K562 (cell line): ENCODE measurements around the gene NOTO. TPM values are rescaled to one million over a fixed set of nuclear protein-coding genes. Genes with fewer than 3 reads are reported as not detected.

Experiments
- ATAC-seq: fragments of 200-7000 bp; cut with Tn5 transposase; 3 replicates; pipeline ENCODE4 v1.9.1; 2020; ENCODE audit warnings: moderate library complexity
- BruUV-seq: library from RNA; stranded (reverse); fragments of 400-500 nt; replicated peaks from 2 replicates; lab custom pipeline; 2021; lab: Mats Ljungman, UMichigan
- CTCF ChIA-PET: fragments of 300-600 bp; formaldehyde crosslinking; extraction: SDS; loops from one replicate; lab custom pipeline; 2021; ENCODE audit warnings: low intra/inter-chr PET ratio; lab: Yijun Ruan, JAX
- POLR2A ChIA-PET: fragments of 300-600, 350-650 bp; sonication (Branson Sonifier 250); formaldehyde crosslinking; extraction: SDS; loops from one replicate; lab custom pipeline; 2021; ENCODE audit warnings: antibody characterized with exemption, inconsistent platforms; lab: Yijun Ruan, JAX
- DNase-seq, 4 experiments: peaks; one replicate each; pipeline versions ENCODE4 v3.0.0 to v3.0.0-alpha.2; 2011 to 2018; ENCODE audit warnings: low spot score in 3 of 4, mixed read lengths in 3 of 4; ENCODE audit errors: extremely low read depth in 1 of 4
- FAIRE-seq: peaks from 2 replicates; lab custom pipeline; 2011; peaks lifted over from hg19 to GRCh38; lab: Jason Lieb, UNC
- H2AFZ ChIP-seq: 2 replicates; pipeline ENCODE4 v1.6.0; 2011; ENCODE audit warnings: low read depth, low read length, control low read depth, inconsistent platforms
- H3K27ac ChIP-seq: fragments of 200-600 bp; 3 replicates; pipeline ENCODE4 v1.8.0; 2011; ENCODE audit warnings: low read depth, mild to moderate bottlenecking, control low read depth, inconsistent platforms, low read length, moderate library complexity, mixed read lengths; ENCODE audit errors: extremely low read depth
- H3K27me3 ChIP-seq, 2 experiments: fragments of 300-600 bp in 1 of 2; 2 replicates in 1 of 2; 3 replicates in 1 of 2; pipeline versions ENCODE4 v1.6.0 to v1.8.0; 2011; ENCODE audit warnings: inconsistent platforms in 2 of 2, low read length in 2 of 2, mild to moderate bottlenecking in 1 of 2, mixed read lengths in 1 of 2, moderate library complexity in 1 of 2; ENCODE audit not compliant: control insufficient read depth in 2 of 2, insufficient read depth in 2 of 2
- H3K36me3 ChIP-seq: fragments of 300-600 bp; 3 replicates; pipeline ENCODE4 v1.8.0; 2011; ENCODE audit warnings: mild to moderate bottlenecking, low read length, inconsistent platforms; ENCODE audit not compliant: control insufficient read depth, insufficient read depth
- H3K4me1 ChIP-seq, 2 experiments: fragments of 200-600 bp in 1 of 2; replicated peaks in 1 of 2; 2 replicates in 1 of 2; 3 replicates in 1 of 2; pipeline versions ENCODE4 v1.5.1 to v1.8.0; 2011; ENCODE audit warnings: inconsistent platforms in 2 of 2, low read length in 2 of 2, mild to moderate bottlenecking in 1 of 2, mixed read lengths in 1 of 2, moderate library complexity in 1 of 2; ENCODE audit not compliant: control insufficient read depth in 2 of 2, insufficient read depth in 2 of 2
- H3K4me2 ChIP-seq: 2 replicates; pipeline ENCODE4 v1.6.1; 2011; ENCODE audit warnings: low read length, control low read depth, inconsistent platforms, mixed read lengths; ENCODE audit not compliant: insufficient read depth
- H3K4me3 ChIP-seq: fragments of 200-600 bp; sonication (generic), shearing (Covaris generic); 2 replicates; pipeline ENCODE4 v1.5.1; 2016; ENCODE audit warnings: control low read depth, inconsistent platforms
- H3K79me2 ChIP-seq: fragments of 200-600 bp; 3 replicates; pipeline ENCODE4 v1.8.0; 2011; ENCODE audit warnings: low read length, inconsistent platforms; ENCODE audit not compliant: control insufficient read depth, insufficient read depth
- H3K9ac ChIP-seq, 2 experiments: 2 replicates each; pipeline versions ENCODE4 v1.6.0 to v1.6.1; 2011; ENCODE audit warnings: low read depth in 2 of 2, low read length in 2 of 2, control low read depth in 1 of 2, inconsistent platforms in 1 of 2, mild to moderate bottlenecking in 1 of 2, mixed read lengths in 1 of 2; ENCODE audit not compliant: insufficient read depth in 1 of 2
- H3K9me1 ChIP-seq: one replicate; pipeline ENCODE4 v1.6.0; 2011; ENCODE audit warnings: inconsistent platforms, mild to moderate bottlenecking, low read length, moderate library complexity; ENCODE audit not compliant: control insufficient read depth, insufficient read depth
- H3K9me3 ChIP-seq: replicated peaks from 2 replicates; pipeline ENCODE4 v1.5.1; 2011; ENCODE audit warnings: low read depth, low read length, inconsistent platforms; ENCODE audit not compliant: control insufficient read depth, insufficient read depth
- H4K20me1 ChIP-seq: replicated peaks from 2 replicates; pipeline ENCODE4 v1.6.1; 2011; ENCODE audit warnings: low read length, inconsistent platforms, mixed read lengths; ENCODE audit not compliant: control insufficient read depth, insufficient read depth
- BRF1 ChIP-seq: IDR thresholded peaks from 3 replicates; pipeline ENCODE4 v1.6.1; 2011; ENCODE audit warnings: borderline replicate concordance, mild to moderate bottlenecking; ENCODE audit not compliant: insufficient read length; ENCODE audit errors: extremely low read depth
- HNRNPH1 ChIP-seq: fragments of 200-400 bp; formaldehyde crosslinking; optimal IDR thresholded peaks from 2 replicates; pipeline ENCODE3; 2017; ENCODE audit warnings: low read depth, mild to moderate bottlenecking, low read length, moderate library complexity
- KDM5B ChIP-seq: fragments of 200-600 bp; sonication (generic); IDR thresholded peaks from 2 replicates; pipeline ENCODE4 v1.6.1; 2012; ENCODE audit warnings: low read depth, mild to moderate bottlenecking, moderate library complexity, low read length, control low read depth, inconsistent platforms; ENCODE audit not compliant: insufficient replicate concordance
- TRIM24 ChIP-seq, 2 experiments: fragments of 450-650 bp; IDR thresholded peaks; 2 replicates each; pipeline ENCODE4 v1.6.1; 2016
- U2AF1 ChIP-seq: fragments of 200-400 bp; formaldehyde crosslinking; optimal IDR thresholded peaks from 2 replicates; pipeline ENCODE3; 2017; ENCODE audit warnings: mild to moderate bottlenecking, low read depth, low read length, moderate library complexity
- ZC3H8 ChIP-seq: fragments of 450-650 bp; IDR thresholded peaks from 2 replicates; pipeline ENCODE4 v1.6.1; 2017
- ZNF165 ChIP-seq: fragments of 250-450 bp; sonication (Bioruptor Pico); IDR thresholded peaks from 2 replicates; pipeline ENCODE4 v1.4.0; 2020; ENCODE audit warnings: borderline replicate concordance
- ZNF668 ChIP-seq: fragments of 250-450 bp; sonication (Bioruptor Pico); IDR thresholded peaks from 2 replicates; pipeline ENCODE4 v1.8.0; 2022; ENCODE audit warnings: mild to moderate bottlenecking, inconsistent platforms
- ZNF695 ChIP-seq: fragments of 450-650 bp; formaldehyde crosslinking; IDR thresholded peaks from 2 replicates; pipeline ENCODE4 v1.4.0; 2020; ENCODE audit warnings: mild to moderate bottlenecking, moderate library complexity
- WGBS: fragments of 100-300 bp; shearing (Covaris generic); methylation state at CpG from one replicate; pipeline ENCODE4 v1.1.6; 2016; ENCODE audit warnings: low coverage, mixed read lengths; ENCODE audit not compliant: insufficient coverage; ENCODE audit errors: missing lambda C conversion rate; 5-methylcytosine and 5-hydroxymethylcytosine counted together
- in situ Hi-C: fragments of 300-500 bp; cut with MboI; formaldehyde crosslinking; loops from 4 replicates; pipeline ENCODE4 v1.15.0; 2018; ENCODE audit warnings: inconsistent platforms, mixed read lengths
- intact Hi-C: fragments of 100-400 bp; cut with micrococcal nuclease; formaldehyde crosslinking; loops from 2 replicates; pipeline ENCODE4 v1.14.2; 2022
- polyA plus RNA-seq, 8 experiments: library from polyadenylated mRNA; depleted of rRNA in 4 of 8; stranded (reverse) in 5 of 8; unstranded in 3 of 8; fragments of >200 nt; fragmentation: Nextera tagmentation in 2 of 8; fragmentation: Illumina TruSeq in 1 of 8; extraction: Ambion mirVana in 2 of 8; extraction: Trizol in 1 of 8; gene quantifications; 2 replicates each; pipeline versions ENCODE4 v1.2.1 to v1.2.3, GENCODE V29; 2011 to 2014; ENCODE audit warnings: inconsistent platforms in 1 of 8, missing spikeins in 1 of 8
- total RNA-seq, 7 experiments: library from RNA; depleted of rRNA in 6 of 7; stranded (reverse); fragments of >200 nt in 6 of 7; fragmentation: Illumina TruSeq in 2 of 7; extraction: Trizol in 2 of 7; gene quantifications; 2 replicates each; pipeline versions ENCODE4 v1.2.1 to v1.2.3, GENCODE V29; 2011 to 2021; ENCODE audit warnings: low replicate concordance in 1 of 7
- TF ChIP-seq, protein P1 (sequence below): fragments of 450-650 bp; IDR thresholded peaks from 2 replicates; pipeline ENCODE4 v1.6.1; 2017; ENCODE audit warnings: antibody characterized with exemption, mild to moderate bottlenecking

Gene NOTO
- total and polyA plus RNA-seq, 9 of the 15 experiments (the other 6 are each of a cell fraction or from before 2014, with no cell fraction given): not detected

DNA sequence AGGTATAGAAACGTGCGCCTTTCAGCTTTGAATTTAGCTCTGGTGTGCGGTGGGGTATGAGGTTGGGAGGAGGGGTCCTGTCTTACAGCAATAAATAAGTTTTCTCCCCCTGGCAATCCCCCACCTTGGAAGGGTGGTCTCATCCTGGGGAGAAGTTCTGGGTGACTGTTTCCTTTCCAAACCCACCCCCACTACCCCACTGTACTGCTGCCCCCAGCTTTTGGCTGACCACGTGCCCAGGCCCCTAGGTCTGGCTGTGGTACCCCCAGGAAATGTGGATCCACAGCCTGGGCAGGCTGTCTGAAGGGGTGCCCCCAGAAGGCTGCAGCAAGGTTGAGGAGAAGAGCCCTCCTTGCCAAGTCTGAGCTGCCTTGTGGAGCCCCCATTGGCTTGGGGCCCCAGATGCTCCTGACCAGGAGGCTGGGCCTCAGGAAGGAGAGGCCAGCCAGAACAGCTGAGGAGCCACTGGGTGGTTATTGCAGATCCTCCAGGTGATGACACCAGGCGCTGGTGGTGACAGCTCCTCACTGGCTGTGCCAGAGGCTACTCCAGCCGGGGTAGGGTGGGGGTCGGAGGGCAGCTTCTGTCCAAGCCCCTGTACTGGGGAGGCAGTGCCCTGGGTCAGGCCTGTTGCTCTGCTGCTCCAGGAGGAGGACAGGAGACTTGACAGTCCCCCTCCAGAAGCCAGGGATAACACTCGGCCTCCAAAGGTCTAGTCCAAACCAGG is 56.0 kb downstream of the NOTO start:
- H3K9ac ChIP-seq: peak overlapping the region in 1 of 2 experiments; percentile 13; a peak in 1 of 4 replicates
- no peaks in the 10 kb centered on the region for H3K9me1 ChIP-seq
- DNase-seq (no peak), ATAC-seq (no peak), FAIRE-seq (no peak)
- TF ChIP-seq TRIM24 (IDR thresholded peaks at IDR 0.05) (no peak), HNRNPH1 (no peak), ZNF668 (no peak), ZNF165 (CRISPR knock-in tag) (no peak)
- ChIA-PET CTCF (no interaction called here), POLR2A (interaction anchor here (0.6 to 1.8 kb wide), 5 partner anchors 11 to 137 kb away, joined by 3 to 8 read pairs (median 3); no protein-coding TSS in a partner anchor)
- H3K79me2 ChIP-seq: no peaks in the 10 kb centered on the region
- no peak overlapping the region for H3K4me2 ChIP-seq
- H3K4me1 ChIP-seq: peaks cover 2 to 19% of the 10 kb centered on the region in 2 experiments; a peak in 3 of 5 replicates
- intact Hi-C loops: loop anchor here (5.0 to 10.0 kb wide), 2 partner anchors 81 to 274 kb away; no protein-coding TSS in a partner anchor
- peaks cover 17% of the 10 kb centered on the region; the same call in 2 of the 3 replicates for H3K36me3 ChIP-seq
- in situ Hi-C loops: no loop called here
- peaks cover 6% of the 10 kb centered on the region; the same call in 1 of the 2 replicates for H4K20me1 ChIP-seq
- H3K9me3 ChIP-seq: no peaks in the 10 kb centered on the region
- no peaks in the 10 kb centered on the region for H3K27me3 ChIP-seq
- no peak overlapping the region for H2AFZ ChIP-seq
- 49% methylated on average over 7 of the region's 8 CpGs for WGBS
- BruUV-seq: no TSS peak
- no peak overlapping the region for H3K4me3 ChIP-seq
- no peak overlapping the region for H3K27ac ChIP-seq

DNA sequence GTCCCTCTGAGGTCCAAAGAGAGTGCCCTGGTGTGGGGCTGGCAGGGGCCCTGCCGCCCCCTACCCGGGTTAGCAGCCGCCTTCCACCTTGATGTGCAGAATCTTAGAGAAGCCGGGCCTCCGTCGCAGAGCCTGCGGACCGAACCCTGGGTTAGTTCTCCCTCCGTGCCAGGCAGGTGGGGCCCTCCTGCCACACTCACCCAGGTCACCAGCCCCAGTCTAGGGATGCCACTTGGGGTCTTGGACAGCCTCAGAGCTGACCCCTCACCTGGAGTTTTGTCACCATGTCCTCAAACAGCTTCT is 56.5 kb downstream of the NOTO start:
- no peak overlapping the region for H3K4me3 ChIP-seq
- H3K27me3 ChIP-seq: no peaks in the 10 kb centered on the region
- WGBS: 73% methylated on average over 8 of the region's 9 CpGs
- ATAC-seq (no peak), FAIRE-seq (no peak), DNase-seq (no peak)
- CTCF ChIA-PET: interaction anchor here (2.0 kb wide), 1 partner anchor 366 kb away, joined by 10 read pairs; no protein-coding TSS in a partner anchor
- no TSS peak for BruUV-seq
- peaks cover 13% of the 10 kb centered on the region; the same call in 2 of the 3 replicates for H3K36me3 ChIP-seq
- no peaks in the 10 kb centered on the region for H3K9me3 ChIP-seq
- H3K9ac ChIP-seq: no peak overlapping the region; a peak in 1 of 4 replicates
- no peak overlapping the region for H3K4me2 ChIP-seq
- H3K79me2 ChIP-seq: no peaks in the 10 kb centered on the region
- intact Hi-C loops (loop anchor here (5.0 to 10.0 kb wide), 2 partner anchors 82 to 274 kb away; no protein-coding TSS in a partner anchor), in situ Hi-C loops (no loop called here)
- peaks cover 6% of the 10 kb centered on the region; the same call in 1 of the 2 replicates for H4K20me1 ChIP-seq
- H3K9me1 ChIP-seq: no peaks in the 10 kb centered on the region
- no peak overlapping the region for H3K27ac ChIP-seq
- H3K4me1 ChIP-seq: peaks cover 2 to 19% of the 10 kb centered on the region in 2 experiments; a peak in 2 of 5 replicates
- H2AFZ ChIP-seq: no peak overlapping the region
- POLR2A ChIA-PET: interaction anchor here (0.7 to 1.0 kb wide), 2 partner anchors 20 to 137 kb away, joined by 3 to 4 read pairs; no protein-coding TSS in a partner anchor
- TF ChIP-seq KDM5B: no peak
- TF ChIP-seq, protein P1, sequence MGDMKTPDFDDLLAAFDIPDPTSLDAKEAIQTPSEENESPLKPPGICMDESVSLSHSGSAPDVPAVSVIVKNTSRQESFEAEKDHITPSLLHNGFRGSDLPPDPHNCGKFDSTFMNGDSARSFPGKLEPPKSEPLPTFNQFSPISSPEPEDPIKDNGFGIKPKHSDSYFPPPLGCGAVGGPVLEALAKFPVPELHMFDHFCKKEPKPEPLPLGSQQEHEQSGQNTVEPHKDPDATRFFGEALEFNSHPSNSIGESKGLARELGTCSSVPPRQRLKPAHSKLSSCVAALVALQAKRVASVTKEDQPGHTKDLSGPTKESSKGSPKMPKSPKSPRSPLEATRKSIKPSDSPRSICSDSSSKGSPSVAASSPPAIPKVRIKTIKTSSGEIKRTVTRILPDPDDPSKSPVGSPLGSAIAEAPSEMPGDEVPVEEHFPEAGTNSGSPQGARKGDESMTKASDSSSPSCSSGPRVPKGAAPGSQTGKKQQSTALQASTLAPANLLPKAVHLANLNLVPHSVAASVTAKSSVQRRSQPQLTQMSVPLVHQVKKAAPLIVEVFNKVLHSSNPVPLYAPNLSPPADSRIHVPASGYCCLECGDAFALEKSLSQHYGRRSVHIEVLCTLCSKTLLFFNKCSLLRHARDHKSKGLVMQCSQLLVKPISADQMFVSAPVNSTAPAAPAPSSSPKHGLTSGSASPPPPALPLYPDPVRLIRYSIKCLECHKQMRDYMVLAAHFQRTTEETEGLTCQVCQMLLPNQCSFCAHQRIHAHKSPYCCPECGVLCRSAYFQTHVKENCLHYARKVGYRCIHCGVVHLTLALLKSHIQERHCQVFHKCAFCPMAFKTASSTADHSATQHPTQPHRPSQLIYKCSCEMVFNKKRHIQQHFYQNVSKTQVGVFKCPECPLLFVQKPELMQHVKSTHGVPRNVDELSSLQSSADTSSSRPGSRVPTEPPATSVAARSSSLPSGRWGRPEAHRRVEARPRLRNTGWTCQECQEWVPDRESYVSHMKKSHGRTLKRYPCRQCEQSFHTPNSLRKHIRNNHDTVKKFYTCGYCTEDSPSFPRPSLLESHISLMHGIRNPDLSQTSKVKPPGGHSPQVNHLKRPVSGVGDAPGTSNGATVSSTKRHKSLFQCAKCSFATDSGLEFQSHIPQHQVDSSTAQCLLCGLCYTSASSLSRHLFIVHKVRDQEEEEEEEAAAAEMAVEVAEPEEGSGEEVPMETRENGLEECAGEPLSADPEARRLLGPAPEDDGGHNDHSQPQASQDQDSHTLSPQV: no peak
- no peak for TF ChIP-seq ZC3H8
- TF ChIP-seq U2AF1: no peak
- TF ChIP-seq ZNF695 (CRISPR knock-in tag): no peak
- TF ChIP-seq BRF1: no peak
